Measurements from ENCODE around the gene ASCC1. TPM values are rescaled to one million over a fixed set of nuclear protein-coding genes. Genes with fewer than 3 reads are reported as not detected.

Gene ASCC1
- total and polyA plus RNA-seq, 2 of the 13 experiments (the other 11 are each of a cell fraction or from before 2014, with no cell fraction given): 21.6 to 30.1 TPM

DNA sequence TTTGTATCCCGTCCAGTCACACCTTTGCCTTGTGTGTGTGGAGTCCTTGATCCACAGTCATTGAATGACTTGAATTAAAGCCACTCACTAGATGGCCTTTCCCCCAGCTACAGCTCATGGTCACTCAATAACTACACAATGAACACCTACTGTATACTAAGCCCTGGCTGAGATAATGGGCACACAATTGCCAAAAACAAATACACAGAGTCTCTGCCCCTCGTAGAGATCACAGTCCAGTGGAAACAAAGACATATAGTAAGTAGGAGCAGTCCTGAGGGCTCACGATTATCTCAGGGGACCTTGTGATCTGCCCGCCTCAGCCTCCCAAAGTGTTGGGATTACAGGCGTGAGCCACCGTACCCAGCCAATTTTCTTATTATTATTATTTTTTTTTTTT lies 35.6 kb upstream of the ASCC1 start (continued):
- TF ChIP-seq ZXDC (CRISPR knock-in tag; IDR thresholded peaks at IDR 0.05) (no peak), TARDBP (CRISPR knock-in tag; IDR thresholded peaks at IDR 0.05) (no peak), ZFP90 (CRISPR knock-in tag; IDR thresholded peaks at IDR 0.05; ENCODE audit: borderline replicate concordance) (no peak), ZNF761 (CRISPR knock-in tag; conservative IDR thresholded peaks at IDR 0.05) (no peak), HIC2 (CRISPR knock-in tag; IDR thresholded peaks at IDR 0.05; ENCODE audit: low read depth) (peak; percentile 29; the same call in 1 of the 2 replicates), NR1H2 (CRISPR knock-in tag; IDR thresholded peaks at IDR 0.05; ENCODE audit: borderline replicate concordance, low read depth) (no peak), PLRG1 (conservative IDR thresholded peaks at IDR 0.05) (no peak), GPN1 (CRISPR knock-in tag; IDR thresholded peaks at IDR 0.05; ENCODE audit: borderline replicate concordance) (no peak), ZFP37 (CRISPR knock-in tag; IDR thresholded peaks at IDR 0.05; ENCODE audit: borderline replicate concordance) (no peak), NR2F2 (IDR thresholded peaks at IDR 0.05; ENCODE audit: borderline replicate concordance, low read depth) (no peak), TCF12 (IDR thresholded peaks at IDR 0.05) (no peak), TCF12 (CRISPR knock-in tag; IDR thresholded peaks at IDR 0.05) (no peak), ZNF619 (CRISPR knock-in tag; IDR thresholded peaks at IDR 0.05) (no peak), MXI1 (IDR thresholded peaks at IDR 0.05; ENCODE audit: borderline replicate concordance, low read depth, low read length) (no peak), CHD2 (IDR thresholded peaks at IDR 0.05; ENCODE audit: low read depth, low read length) (no peak), NKX3-1 (CRISPR knock-in tag; IDR thresholded peaks at IDR 0.05) (no peak), HOXA3 (CRISPR knock-in tag; IDR thresholded peaks at IDR 0.05) (peak; percentile 61; the same call in 1 of the 2 replicates), NFRKB (IDR thresholded peaks at IDR 0.05) (no peak), ZNF567 (CRISPR knock-in tag; IDR thresholded peaks at IDR 0.05; ENCODE audit: borderline replicate concordance) (no peak), ZBTB2 (CRISPR knock-in tag; IDR thresholded peaks at IDR 0.05; ENCODE audit: low read depth) (no peak), TBX2 (CRISPR knock-in tag; IDR thresholded peaks at IDR 0.05; ENCODE audit: borderline replicate concordance) (peak; percentile 74), ZSCAN29 (CRISPR knock-in tag; conservative IDR thresholded peaks at IDR 0.05) (no peak), FOSL2 (CRISPR knock-in tag; IDR thresholded peaks at IDR 0.05) (peak; percentile 34), ZNF251 (CRISPR knock-in tag; IDR thresholded peaks at IDR 0.05) (no peak), MED1 (CRISPR knock-in tag; IDR thresholded peaks at IDR 0.05) (peak; percentile 82), ZIK1 (CRISPR knock-in tag; IDR thresholded peaks at IDR 0.05; ENCODE audit: borderline replicate concordance, low read depth) (no peak), KMT2A (CRISPR knock-in tag; IDR thresholded peaks at IDR 0.05) (no peak)
- TF ChIP-seq, protein P1, sequence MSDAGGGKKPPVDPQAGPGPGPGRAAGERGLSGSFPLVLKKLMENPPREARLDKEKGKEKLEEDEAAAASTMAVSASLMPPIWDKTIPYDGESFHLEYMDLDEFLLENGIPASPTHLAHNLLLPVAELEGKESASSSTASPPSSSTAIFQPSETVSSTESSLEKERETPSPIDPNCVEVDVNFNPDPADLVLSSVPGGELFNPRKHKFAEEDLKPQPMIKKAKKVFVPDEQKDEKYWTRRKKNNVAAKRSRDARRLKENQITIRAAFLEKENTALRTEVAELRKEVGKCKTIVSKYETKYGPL (CRISPR knock-in tag; IDR thresholded peaks at IDR 0.05): no peak

Measured in HepG2 (cell line).